Measurements from ENCODE around the gene RNU7-1.

The RNU7-1 gene

DNA sequence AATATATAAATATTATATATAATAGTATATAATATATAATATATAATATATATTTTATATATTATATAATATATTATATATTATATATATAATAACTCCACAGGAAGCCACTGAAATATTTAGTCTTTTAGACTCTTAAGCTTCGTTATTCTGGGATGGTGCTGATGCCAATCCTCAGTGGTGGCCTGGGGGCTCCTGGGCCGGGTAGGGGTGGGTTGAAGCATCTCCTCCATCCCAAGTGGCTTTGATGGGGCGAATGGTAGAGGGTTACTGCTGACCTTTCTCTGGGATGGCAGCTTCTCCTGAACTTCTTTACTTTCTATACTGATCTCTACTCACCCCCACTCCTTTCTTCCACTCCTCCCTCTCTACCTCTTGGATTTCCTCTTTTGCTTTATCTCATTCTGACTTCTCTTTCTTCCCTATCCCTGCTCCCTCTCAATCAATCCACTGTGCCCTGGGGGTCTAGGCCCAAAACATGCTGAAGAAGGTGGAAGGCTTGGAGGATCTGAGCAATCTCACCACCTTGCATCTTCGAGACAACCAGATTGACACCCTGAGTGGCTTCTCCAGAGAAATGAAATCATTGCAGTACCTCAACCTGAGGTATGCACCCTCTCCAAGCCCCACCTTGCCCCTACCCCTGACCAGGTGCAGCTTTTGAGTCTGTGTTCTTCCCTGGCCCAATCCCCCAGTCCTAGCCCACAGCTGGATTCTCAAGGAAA is 34.0 kb upstream of the RNU7-1 start:
- Histone ChIP-seq H3K4me1 (ENCODE audit: insufficient read depth, low read length) (peaks cover 17% of the 10 kb centered on the region), H3K4me3 (ENCODE audit: low read length) (no peak overlapping the region), H3K36me3 (ENCODE audit: insufficient read depth, low read length) (no peaks in the 10 kb centered on the region), H3K9me3 (ENCODE audit: insufficient read depth, low read depth, low read length) (no peaks in the 10 kb centered on the region), H3K27ac (ENCODE audit: low read depth, low read length) (no peak overlapping the region), H3K9ac (ENCODE audit: low read depth, low read length) (no peak overlapping the region), H3K27me3 (ENCODE audit: insufficient read depth, low read length) (no peaks in the 10 kb centered on the region)
- 99% methylated on average over 4 of the region's 4 CpGs for WGBS

DNA sequence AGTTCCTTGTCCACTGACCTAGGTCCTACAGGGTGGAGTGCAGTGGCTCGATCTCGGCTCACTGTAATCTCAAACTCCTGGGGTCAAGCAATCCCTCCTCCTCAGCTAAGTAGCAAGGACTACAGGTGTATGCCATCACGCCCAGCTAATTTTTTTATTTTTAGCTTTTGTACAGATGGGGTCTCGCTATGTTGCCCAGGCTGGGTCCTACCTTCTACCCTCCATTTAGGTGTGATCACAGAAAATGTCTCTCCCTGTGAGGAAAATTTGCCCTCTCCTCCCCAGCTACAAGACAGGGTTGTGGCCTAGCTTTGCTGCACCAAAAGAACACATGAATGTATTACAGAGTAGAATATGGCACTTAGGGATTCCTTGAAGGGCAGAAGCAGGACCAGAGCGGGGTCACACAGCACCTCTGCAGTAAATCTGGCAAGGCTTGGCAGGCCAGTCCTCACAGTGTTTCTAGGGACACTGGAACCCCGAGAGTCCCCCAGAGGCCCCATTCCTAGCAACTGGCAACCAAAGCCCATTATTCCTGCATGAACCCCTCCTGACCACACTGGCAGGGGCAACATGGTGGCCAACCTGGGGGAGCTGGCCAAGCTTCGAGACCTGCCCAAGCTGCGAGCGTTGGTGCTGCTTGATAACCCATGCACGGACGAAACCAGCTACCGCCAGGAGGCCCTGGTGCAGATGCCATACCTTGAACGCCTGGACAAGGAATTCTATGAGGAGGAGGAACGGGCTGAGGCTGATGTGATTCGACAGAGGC is 31.3 kb upstream of the RNU7-1 start:
- Histone ChIP-seq H3K9ac (ENCODE audit: low read depth, low read length) (no peak overlapping the region), H3K4me1 (ENCODE audit: insufficient read depth, low read length) (peaks cover 14% of the 10 kb centered on the region; the same call in 1 of the 2 replicates), H3K9me3 (ENCODE audit: insufficient read depth, low read depth, low read length) (no peaks in the 10 kb centered on the region), H3K36me3 (ENCODE audit: insufficient read depth, low read length) (peaks cover 15% of the 10 kb centered on the region), H3K27ac (ENCODE audit: low read depth, low read length) (no peak overlapping the region), H3K27me3 (ENCODE audit: insufficient read depth, low read length) (no peaks in the 10 kb centered on the region), H3K4me3 (ENCODE audit: low read length) (no peak overlapping the region)
- 93% methylated on average over 15 of the region's 15 CpGs for WGBS

DNA sequence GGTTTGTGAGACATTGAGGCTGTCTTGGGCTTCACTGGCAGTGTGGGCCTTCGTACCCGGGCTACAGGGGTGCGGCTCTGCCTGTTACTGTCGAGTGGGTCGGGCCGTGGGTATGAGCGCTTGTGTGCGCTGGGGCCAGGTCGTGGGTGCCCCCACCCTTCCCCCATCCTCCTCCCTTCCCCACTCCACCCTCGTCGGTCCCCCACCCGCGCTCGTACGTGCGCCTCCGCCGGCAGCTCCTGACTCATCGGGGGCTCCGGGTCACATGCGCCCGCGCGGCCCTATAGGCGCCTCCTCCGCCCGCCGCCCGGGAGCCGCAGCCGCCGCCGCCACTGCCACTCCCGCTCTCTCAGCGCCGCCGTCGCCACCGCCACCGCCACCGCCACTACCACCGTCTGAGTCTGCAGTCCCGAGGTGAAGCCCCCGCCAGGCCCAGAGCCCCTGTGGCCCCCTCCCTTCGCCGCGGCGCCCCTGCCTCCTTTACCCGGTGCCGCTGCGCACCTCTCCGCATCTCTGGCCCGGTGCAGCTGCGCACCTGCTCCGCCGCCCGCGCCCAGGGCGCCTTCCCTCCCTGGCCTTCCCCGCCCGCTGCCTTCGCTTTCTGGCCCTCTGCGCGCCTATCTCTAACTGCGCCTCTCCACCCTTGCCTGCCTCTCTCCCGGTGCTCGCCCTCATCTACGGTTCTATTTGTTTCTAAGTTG is 29.2 kb upstream of the RNU7-1 start, which contains the start of gene ENO2:
ENO2 (plus strand) TSS at position 335 of the 701 bp plus-strand sequence. CDS start 1,253 bp downstream, outside the sequence.
- Histone ChIP-seq H3K9me3 (ENCODE audit: insufficient read depth, low read depth, low read length) (no peaks in the 10 kb centered on the region), H3K4me3 (ENCODE audit: low read length) (peak within 1 kb of the TSS; percentile 92), H3K27ac (ENCODE audit: low read depth, low read length) (no peak within 1 kb of the TSS), H3K27me3 (ENCODE audit: insufficient read depth, low read length) (no peaks in the 10 kb centered on the region), H3K9ac (ENCODE audit: low read depth, low read length) (peak within 1 kb of the TSS; percentile 77), H3K4me1 (ENCODE audit: insufficient read depth, low read length) (peaks cover 14% of the 10 kb centered on the region; the same call in 1 of the 2 replicates), H3K36me3 (ENCODE audit: insufficient read depth, low read length) (peaks cover 28% of the 10 kb centered on the region)
- 2% methylated on average over 68 of the region's 68 CpGs for WGBS

DNA sequence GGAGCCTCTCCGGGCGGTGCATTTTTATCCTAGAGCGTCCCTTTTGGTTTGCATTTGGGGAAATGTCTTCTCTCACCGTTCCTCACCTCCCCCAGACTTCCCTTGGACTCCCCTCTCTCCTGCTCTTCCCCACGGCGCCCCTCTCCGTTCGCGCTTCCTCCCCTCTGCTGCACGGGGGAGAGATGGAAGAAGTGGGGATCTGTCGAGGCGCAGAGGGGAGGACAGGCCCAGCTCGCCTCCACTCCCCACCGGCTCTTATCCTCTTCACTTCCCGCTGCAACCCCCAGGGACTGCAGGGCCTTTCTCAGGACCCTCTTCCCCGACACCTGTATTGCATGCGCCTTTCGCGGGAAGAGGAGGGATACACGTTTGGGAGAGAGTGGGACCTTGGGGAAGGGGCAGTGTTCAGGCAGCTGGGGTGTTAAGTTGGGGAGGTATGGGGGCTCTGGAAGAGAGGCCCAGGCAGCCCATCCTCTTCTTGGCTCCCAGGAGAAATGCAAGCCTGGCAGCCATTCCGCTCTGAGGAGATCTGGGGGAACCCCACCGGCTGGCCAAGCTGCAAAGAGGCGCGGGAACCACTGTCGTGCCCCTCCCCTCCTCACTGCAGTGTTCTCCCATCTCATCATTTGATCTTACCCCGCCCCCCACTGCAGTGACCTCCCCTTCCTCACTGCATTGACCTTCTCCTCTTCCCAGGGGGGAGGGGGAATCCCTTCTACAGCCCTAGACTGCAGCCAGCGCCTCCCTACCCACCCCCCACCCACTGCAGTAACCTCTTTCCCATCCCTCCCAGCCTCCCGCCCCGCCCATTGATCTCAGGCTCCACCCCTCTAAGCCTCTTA is 28.4 kb upstream of the RNU7-1 start:
- WGBS: 3% methylated on average over 27 of the region's 29 CpGs
- H3K4me1 ChIP-seq (ENCODE audit: insufficient read depth, low read length): peaks cover 14% of the 10 kb centered on the region; the same call in 1 of the 2 replicates
- H3K36me3 ChIP-seq (ENCODE audit: insufficient read depth, low read length): peaks cover 35% of the 10 kb centered on the region
- H3K9ac ChIP-seq (ENCODE audit: low read depth, low read length): peak overlapping the region; percentile 77
- H3K9me3 ChIP-seq (ENCODE audit: insufficient read depth, low read depth, low read length): no peaks in the 10 kb centered on the region
- no peaks in the 10 kb centered on the region for H3K27me3 ChIP-seq (ENCODE audit: insufficient read depth, low read length)
- H3K4me3 ChIP-seq (ENCODE audit: low read length): peak overlapping the region; percentile 92
- H3K27ac ChIP-seq (ENCODE audit: low read depth, low read length): no peak overlapping the region

DNA sequence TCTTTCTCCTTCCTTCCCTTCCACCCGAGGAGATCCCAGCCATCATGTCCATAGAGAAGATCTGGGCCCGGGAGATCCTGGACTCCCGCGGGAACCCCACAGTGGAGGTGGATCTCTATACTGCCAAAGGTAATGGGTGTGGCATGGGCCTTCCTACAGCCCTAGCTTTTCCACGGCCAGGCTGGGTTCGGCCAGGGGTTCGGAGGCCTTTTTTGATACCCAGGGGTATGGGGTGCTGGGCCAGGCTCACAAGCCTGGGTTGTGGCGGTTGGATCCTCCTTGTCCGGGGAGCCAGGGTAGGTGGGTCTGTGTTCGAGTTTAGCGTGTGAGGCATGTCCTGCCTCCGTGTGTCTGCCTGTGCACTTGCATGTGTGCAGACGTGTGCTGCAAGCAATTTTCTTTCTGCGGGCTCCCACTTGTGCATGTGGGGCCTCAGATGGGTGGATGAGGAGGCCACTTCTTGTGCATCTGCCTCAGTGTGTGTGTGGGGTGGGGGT is 27.8 kb upstream of the RNU7-1 start:
- WGBS: 79% methylated on average over 14 of the region's 14 CpGs
- H3K4me1 ChIP-seq (ENCODE audit: insufficient read depth, low read length): peaks cover 14% of the 10 kb centered on the region; the same call in 1 of the 2 replicates
- H3K9me3 ChIP-seq (ENCODE audit: insufficient read depth, low read depth, low read length): no peaks in the 10 kb centered on the region
- no peaks in the 10 kb centered on the region for H3K27me3 ChIP-seq (ENCODE audit: insufficient read depth, low read length)
- H3K27ac ChIP-seq (ENCODE audit: low read depth, low read length): no peak overlapping the region
- H3K9ac ChIP-seq (ENCODE audit: low read depth, low read length): no peak overlapping the region
- H3K36me3 ChIP-seq (ENCODE audit: insufficient read depth, low read length): peaks cover 36% of the 10 kb centered on the region
- H3K4me3 ChIP-seq (ENCODE audit: low read length): peak overlapping the region; percentile 40

DNA sequence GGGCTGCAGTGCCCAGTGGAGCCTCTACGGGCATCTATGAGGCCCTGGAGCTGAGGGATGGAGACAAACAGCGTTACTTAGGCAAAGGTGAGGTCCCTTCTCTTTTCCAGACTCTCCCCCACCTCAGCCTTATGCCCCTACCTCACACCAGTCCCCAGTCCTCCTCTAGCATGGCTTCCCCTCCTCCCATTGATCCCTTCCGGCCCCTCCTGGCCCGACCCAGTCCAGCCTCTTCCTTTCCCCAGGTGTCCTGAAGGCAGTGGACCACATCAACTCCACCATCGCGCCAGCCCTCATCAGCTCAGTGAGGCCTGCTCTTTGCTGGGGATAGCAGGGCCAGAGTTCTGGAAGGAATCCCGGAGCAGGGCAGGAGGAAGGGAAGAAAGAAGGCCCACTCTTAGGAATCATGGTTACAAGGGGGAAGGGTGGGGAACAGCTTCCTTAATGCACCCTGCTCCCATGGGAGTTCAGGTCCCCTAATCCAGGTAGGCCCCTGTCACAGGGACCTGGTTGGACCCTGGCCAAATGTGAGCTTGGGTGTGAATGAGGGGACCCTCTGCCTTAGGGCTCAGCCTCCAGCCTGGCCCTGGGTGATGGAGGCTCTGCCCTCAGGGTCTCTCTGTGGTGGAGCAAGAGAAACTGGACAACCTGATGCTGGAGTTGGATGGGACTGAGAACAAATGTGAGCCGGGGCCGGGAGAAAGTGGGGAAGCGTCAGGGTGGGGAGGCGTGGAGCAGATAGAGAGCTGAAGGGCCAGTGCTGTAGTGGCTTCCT is 27.0 kb upstream of the RNU7-1 start:
- Histone ChIP-seq H3K27me3 (ENCODE audit: insufficient read depth, low read length) (no peaks in the 10 kb centered on the region), H3K4me1 (ENCODE audit: insufficient read depth, low read length) (peaks cover 14% of the 10 kb centered on the region; the same call in 1 of the 2 replicates), H3K27ac (ENCODE audit: low read depth, low read length) (no peak overlapping the region), H3K36me3 (ENCODE audit: insufficient read depth, low read length) (peaks cover 44% of the 10 kb centered on the region), H3K4me3 (ENCODE audit: low read length) (no peak overlapping the region), H3K9me3 (ENCODE audit: insufficient read depth, low read depth, low read length) (no peaks in the 10 kb centered on the region), H3K9ac (ENCODE audit: low read depth, low read length) (no peak overlapping the region)
- 88% methylated on average over 11 of the region's 11 CpGs for WGBS

DNA sequence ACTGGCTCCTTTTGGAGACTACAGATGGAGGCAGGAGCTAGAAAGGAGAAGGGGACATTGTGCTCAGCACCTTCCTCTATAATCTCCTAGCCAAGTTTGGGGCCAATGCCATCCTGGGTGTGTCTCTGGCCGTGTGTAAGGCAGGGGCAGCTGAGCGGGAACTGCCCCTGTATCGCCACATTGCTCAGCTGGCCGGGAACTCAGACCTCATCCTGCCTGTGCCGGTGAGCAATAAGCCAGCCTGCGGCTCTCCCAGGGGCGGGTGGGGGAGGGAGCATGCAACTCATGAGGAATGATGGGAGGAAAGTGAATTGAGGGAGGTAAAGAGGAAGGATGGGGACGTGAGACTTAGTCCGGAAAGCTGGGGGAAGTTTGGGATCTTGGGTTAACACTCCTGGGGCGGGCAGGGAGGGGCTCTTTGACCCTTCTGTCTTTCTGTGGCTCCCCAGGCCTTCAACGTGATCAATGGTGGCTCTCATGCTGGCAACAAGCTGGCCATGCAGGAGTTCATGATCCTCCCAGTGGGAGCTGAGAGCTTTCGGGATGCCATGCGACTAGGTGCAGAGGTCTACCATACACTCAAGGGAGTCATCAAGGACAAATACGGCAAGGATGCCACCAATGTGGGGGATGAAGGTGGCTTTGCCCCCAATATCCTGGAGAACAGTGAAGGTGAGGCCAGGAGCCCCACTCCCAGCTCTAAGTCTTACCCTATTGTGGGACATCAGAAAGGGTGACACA is 26.0 kb upstream of the RNU7-1 start:
- Histone ChIP-seq H3K9me3 (ENCODE audit: insufficient read depth, low read depth, low read length) (no peaks in the 10 kb centered on the region), H3K36me3 (ENCODE audit: insufficient read depth, low read length) (peaks cover 54% of the 10 kb centered on the region)
- WGBS: 77% methylated on average over 14 of the region's 14 CpGs

DNA sequence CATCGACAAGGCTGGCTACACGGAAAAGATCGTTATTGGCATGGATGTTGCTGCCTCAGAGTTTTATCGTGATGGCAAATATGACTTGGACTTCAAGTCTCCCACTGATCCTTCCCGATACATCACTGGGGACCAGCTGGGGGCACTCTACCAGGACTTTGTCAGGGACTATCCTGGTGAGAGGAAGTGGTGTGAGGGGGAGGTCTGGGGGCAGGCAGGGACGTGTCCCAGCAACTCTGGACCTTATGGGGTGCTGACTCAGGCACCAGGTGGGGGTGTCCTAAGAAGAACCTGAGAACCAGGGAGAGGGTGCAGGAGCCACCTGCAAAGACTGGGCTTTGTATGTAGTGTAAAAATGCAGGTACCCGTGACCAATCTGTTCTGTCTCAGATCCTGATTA is 24.0 kb upstream of the RNU7-1 start:
- WGBS: 80% methylated on average over 7 of the region's 7 CpGs
- H3K4me1 ChIP-seq (ENCODE audit: insufficient read depth, low read length): peaks cover 6% of the 10 kb centered on the region

More for the DNA sequence above, 26.0 kb upstream of the RNU7-1 start:
- Histone ChIP-seq H3K27ac (ENCODE audit: low read depth, low read length) (no peak overlapping the region), H3K9ac (ENCODE audit: low read depth, low read length) (no peak overlapping the region), H3K27me3 (ENCODE audit: insufficient read depth, low read length) (no peaks in the 10 kb centered on the region), H3K4me3 (ENCODE audit: low read length) (no peak overlapping the region), H3K4me1 (ENCODE audit: insufficient read depth, low read length) (peaks cover 14% of the 10 kb centered on the region; the same call in 1 of the 2 replicates)

DNA sequence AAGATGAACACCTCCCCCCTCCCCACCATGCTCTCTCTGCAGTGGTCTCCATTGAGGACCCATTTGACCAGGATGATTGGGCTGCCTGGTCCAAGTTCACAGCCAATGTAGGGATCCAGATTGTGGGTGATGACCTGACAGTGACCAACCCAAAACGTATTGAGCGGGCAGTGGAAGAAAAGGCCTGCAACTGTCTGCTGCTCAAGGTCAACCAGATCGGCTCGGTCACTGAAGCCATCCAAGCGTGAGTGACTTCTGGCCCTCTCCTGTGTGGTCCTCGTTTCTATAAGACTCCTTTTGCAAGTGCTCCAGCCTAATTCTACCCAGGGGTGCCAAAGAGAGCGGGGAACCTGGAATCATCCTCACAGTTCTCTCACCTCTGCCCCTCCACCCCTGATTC is 22.1 kb upstream of the RNU7-1 start:
- WGBS: 92% methylated on average over 7 of the region's 7 CpGs
- Histone ChIP-seq H3K9me3 (ENCODE audit: insufficient read depth, low read depth, low read length) (no peaks in the 10 kb centered on the region), H3K4me1 (ENCODE audit: insufficient read depth, low read length) (peaks cover 20% of the 10 kb centered on the region), H3K36me3 (ENCODE audit: insufficient read depth, low read length) (peaks cover 57% of the 10 kb centered on the region), H3K4me3 (ENCODE audit: low read length) (no peak overlapping the region), H3K9ac (ENCODE audit: low read depth, low read length) (no peak overlapping the region), H3K27ac (ENCODE audit: low read depth, low read length) (no peak overlapping the region), H3K27me3 (ENCODE audit: insufficient read depth, low read length) (no peaks in the 10 kb centered on the region)

More for the DNA sequence above, 24.0 kb upstream of the RNU7-1 start:
- Histone ChIP-seq H3K36me3 (ENCODE audit: insufficient read depth, low read length) (peaks cover 64% of the 10 kb centered on the region), H3K27me3 (ENCODE audit: insufficient read depth, low read length) (no peaks in the 10 kb centered on the region), H3K4me3 (ENCODE audit: low read length) (no peak overlapping the region), H3K9me3 (ENCODE audit: insufficient read depth, low read depth, low read length) (no peaks in the 10 kb centered on the region), H3K27ac (ENCODE audit: low read depth, low read length) (no peak overlapping the region), H3K9ac (ENCODE audit: low read depth, low read length) (no peak overlapping the region)

Data from HUES64 (cell line).